ENCODE data around the gene CA12.

Gene CA12

DNA sequence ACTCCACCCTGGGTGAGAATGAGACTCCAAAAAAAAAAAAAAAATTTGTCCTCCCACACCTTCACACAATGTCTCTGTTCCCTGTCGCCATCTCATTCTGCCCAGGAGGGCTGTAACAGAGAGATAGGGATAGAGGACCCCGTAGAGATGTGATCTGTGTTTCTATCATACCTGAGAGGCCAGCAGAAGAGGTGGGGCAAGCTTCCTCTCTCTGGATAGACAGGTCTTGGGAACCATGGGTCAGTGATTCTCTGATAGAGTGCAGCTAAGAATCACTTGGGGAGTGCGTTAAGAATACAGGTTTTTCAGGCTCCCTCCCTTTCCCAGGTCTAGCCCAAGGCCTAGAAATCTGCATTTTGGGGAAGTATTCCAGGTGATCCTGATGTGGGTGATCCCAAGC is 8.3 kb downstream of the CA12 start:
- Histone ChIP-seq H3K9me3 (ENCODE audit: insufficient read depth, low read depth, low read length) (no peaks in the 10 kb centered on the region), H2AFZ (ENCODE audit: low read length) (no peak overlapping the region), H3K27me3 (ENCODE audit: insufficient read depth, low read length, poor library complexity, severe bottlenecking) (no peaks in the 10 kb centered on the region), H3K4me2 (ENCODE audit: low read depth, low read length, poor library complexity, severe bottlenecking) (no peak overlapping the region), H3K9ac (ENCODE audit: low read depth, low read length, poor library complexity, severe bottlenecking) (no peak overlapping the region), H3K36me3 (ENCODE audit: insufficient read depth, low read length) (no peaks in the 10 kb centered on the region), H3K79me2 (ENCODE audit: insufficient read depth, low read length) (no peaks in the 10 kb centered on the region), H3K4me1 (ENCODE audit: insufficient read depth, low read length, poor library complexity, severe bottlenecking) (peaks cover 17% of the 10 kb centered on the region), H3F3A (ENCODE audit: low read depth) (no peaks in the 10 kb centered on the region), H3K4me3 (ENCODE audit: low read length, poor library complexity, severe bottlenecking) (no peak overlapping the region), H3K9me2 (replicated peaks; ENCODE audit: low read depth, low read length) (no peaks in the 10 kb centered on the region), H4K20me1 (ENCODE audit: insufficient read depth, low read length, poor library complexity, severe bottlenecking) (no peaks in the 10 kb centered on the region)
- no peak for TF ChIP-seq EZH2phosphoT487 (IDR thresholded peaks at IDR 0.05; ENCODE audit: borderline replicate concordance)
- TF ChIP-seq, protein P1, sequence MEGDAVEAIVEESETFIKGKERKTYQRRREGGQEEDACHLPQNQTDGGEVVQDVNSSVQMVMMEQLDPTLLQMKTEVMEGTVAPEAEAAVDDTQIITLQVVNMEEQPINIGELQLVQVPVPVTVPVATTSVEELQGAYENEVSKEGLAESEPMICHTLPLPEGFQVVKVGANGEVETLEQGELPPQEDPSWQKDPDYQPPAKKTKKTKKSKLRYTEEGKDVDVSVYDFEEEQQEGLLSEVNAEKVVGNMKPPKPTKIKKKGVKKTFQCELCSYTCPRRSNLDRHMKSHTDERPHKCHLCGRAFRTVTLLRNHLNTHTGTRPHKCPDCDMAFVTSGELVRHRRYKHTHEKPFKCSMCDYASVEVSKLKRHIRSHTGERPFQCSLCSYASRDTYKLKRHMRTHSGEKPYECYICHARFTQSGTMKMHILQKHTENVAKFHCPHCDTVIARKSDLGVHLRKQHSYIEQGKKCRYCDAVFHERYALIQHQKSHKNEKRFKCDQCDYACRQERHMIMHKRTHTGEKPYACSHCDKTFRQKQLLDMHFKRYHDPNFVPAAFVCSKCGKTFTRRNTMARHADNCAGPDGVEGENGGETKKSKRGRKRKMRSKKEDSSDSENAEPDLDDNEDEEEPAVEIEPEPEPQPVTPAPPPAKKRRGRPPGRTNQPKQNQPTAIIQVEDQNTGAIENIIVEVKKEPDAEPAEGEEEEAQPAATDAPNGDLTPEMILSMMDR (conservative IDR thresholded peaks at IDR 0.05; ENCODE audit: low read length): no peak

GRCh38 chr15:63372753-63373152 is 8.9 kb downstream of the CA12 start:
- Histone ChIP-seq H3K9me2 (replicated peaks; ENCODE audit: low read depth, low read length) (no peaks in the 10 kb centered on the region), H3K9ac (ENCODE audit: low read depth, low read length, poor library complexity, severe bottlenecking) (no peak overlapping the region), H3K9me3 (ENCODE audit: insufficient read depth, low read depth, low read length) (no peaks in the 10 kb centered on the region), H3K4me3 (ENCODE audit: low read length, poor library complexity, severe bottlenecking) (no peak overlapping the region), H3K4me1 (ENCODE audit: insufficient read depth, low read length, poor library complexity, severe bottlenecking) (peaks cover 17% of the 10 kb centered on the region), H3K4me2 (ENCODE audit: low read depth, low read length, poor library complexity, severe bottlenecking) (no peak overlapping the region), H3K36me3 (ENCODE audit: insufficient read depth, low read length) (no peaks in the 10 kb centered on the region), H3F3A (ENCODE audit: low read depth) (no peaks in the 10 kb centered on the region), H3K27me3 (ENCODE audit: insufficient read depth, low read length, poor library complexity, severe bottlenecking) (no peaks in the 10 kb centered on the region), H2AFZ (ENCODE audit: low read length) (no peak overlapping the region), H4K20me1 (ENCODE audit: insufficient read depth, low read length, poor library complexity, severe bottlenecking) (no peaks in the 10 kb centered on the region), H3K79me2 (ENCODE audit: insufficient read depth, low read length) (no peaks in the 10 kb centered on the region)
- TF ChIP-seq, protein P1 (conservative IDR thresholded peaks at IDR 0.05; ENCODE audit: low read length): no peak
- TF ChIP-seq EZH2phosphoT487 (IDR thresholded peaks at IDR 0.05; ENCODE audit: borderline replicate concordance): no peak

DNA sequence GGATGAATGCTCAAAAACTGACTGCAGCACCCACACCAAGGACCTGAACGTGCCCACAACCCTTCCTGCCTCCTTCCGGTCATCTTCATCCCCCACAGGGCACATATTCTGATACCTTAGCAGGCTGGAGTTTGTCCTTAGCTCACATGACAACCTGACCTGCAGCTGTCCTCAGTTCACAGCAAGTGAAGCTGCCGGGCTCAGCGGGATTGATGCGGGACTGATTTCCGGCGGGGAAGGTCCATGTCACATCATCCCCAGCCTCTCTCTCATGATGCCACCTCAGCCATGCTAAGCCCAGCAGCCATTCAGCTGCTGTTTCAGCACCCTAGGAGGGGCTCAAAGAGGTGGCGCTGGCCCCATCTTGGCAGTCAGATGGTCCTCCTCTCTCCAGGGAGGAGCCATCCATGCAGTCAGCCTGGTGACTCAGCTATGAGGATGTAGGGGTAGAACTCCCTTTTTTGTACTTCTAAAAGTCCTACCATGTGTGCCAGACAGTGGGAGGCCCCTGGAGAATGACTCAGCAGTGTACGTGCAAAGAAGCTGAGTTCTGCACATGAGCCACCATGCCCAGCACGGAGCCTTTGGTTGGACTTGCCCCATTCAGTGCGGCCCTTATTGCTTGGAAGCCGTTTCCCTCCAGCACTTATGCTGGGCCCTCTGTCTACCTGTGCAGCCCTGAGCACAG is 9.5 kb downstream of the CA12 start:
- no peak for TF ChIP-seq EZH2phosphoT487 (IDR thresholded peaks at IDR 0.05; ENCODE audit: borderline replicate concordance)
- TF ChIP-seq, protein P1 (conservative IDR thresholded peaks at IDR 0.05; ENCODE audit: low read length): no peak
- no peaks in the 10 kb centered on the region for H3K79me2 ChIP-seq (ENCODE audit: insufficient read depth, low read length)
- H3K4me2 ChIP-seq (ENCODE audit: low read depth, low read length, poor library complexity, severe bottlenecking): no peak overlapping the region
- H3K4me1 ChIP-seq (ENCODE audit: insufficient read depth, low read length, poor library complexity, severe bottlenecking): peaks cover 17% of the 10 kb centered on the region
- H3K36me3 ChIP-seq (ENCODE audit: insufficient read depth, low read length): no peaks in the 10 kb centered on the region
- no peaks in the 10 kb centered on the region for H3K9me2 ChIP-seq (replicated peaks; ENCODE audit: low read depth, low read length)
- H3K4me3 ChIP-seq (ENCODE audit: low read length, poor library complexity, severe bottlenecking): no peak overlapping the region
- H3K27me3 ChIP-seq (ENCODE audit: insufficient read depth, low read length, poor library complexity, severe bottlenecking): no peaks in the 10 kb centered on the region
- H3K9me3 ChIP-seq (ENCODE audit: insufficient read depth, low read depth, low read length): no peaks in the 10 kb centered on the region
- no peak overlapping the region for H2AFZ ChIP-seq (ENCODE audit: low read length)
- H3F3A ChIP-seq (ENCODE audit: low read depth): no peaks in the 10 kb centered on the region
- H4K20me1 ChIP-seq (ENCODE audit: insufficient read depth, low read length, poor library complexity, severe bottlenecking): no peaks in the 10 kb centered on the region
- no peak overlapping the region for H3K9ac ChIP-seq (ENCODE audit: low read depth, low read length, poor library complexity, severe bottlenecking)
